AG09309 (cell line): ENCODE measurements around the gene CRNKL1.

Source experiments
- DNase-seq: peaks from one replicate; pipeline ENCODE4 v3.0.0-alpha.2; 2010; ENCODE audit warnings: low read depth
- H3K4me3 ChIP-seq: 2 replicates; pipeline ENCODE4 v1.5.1; 2011; ENCODE audit warnings: mild to moderate bottlenecking, low read depth, low read length, moderate library complexity; ENCODE audit not compliant: control insufficient read depth
- TF ChIP-seq, protein P1 (sequence below): IDR thresholded peaks from 2 replicates; pipeline ENCODE4 v1.5.1; 2011; ENCODE audit warnings: mild to moderate bottlenecking, low read depth, low read length, inconsistent platforms; ENCODE audit not compliant: insufficient read depth, control insufficient read depth; ENCODE audit errors: missing control alignments

Gene CRNKL1

GRCh38 chr20:20037960-20038359 is 14.3 kb downstream of the CRNKL1 start:
- no peak overlapping the region for H3K4me3 ChIP-seq
- TF ChIP-seq, protein P1, sequence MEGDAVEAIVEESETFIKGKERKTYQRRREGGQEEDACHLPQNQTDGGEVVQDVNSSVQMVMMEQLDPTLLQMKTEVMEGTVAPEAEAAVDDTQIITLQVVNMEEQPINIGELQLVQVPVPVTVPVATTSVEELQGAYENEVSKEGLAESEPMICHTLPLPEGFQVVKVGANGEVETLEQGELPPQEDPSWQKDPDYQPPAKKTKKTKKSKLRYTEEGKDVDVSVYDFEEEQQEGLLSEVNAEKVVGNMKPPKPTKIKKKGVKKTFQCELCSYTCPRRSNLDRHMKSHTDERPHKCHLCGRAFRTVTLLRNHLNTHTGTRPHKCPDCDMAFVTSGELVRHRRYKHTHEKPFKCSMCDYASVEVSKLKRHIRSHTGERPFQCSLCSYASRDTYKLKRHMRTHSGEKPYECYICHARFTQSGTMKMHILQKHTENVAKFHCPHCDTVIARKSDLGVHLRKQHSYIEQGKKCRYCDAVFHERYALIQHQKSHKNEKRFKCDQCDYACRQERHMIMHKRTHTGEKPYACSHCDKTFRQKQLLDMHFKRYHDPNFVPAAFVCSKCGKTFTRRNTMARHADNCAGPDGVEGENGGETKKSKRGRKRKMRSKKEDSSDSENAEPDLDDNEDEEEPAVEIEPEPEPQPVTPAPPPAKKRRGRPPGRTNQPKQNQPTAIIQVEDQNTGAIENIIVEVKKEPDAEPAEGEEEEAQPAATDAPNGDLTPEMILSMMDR = no peak
- DNase-seq = peak; percentile 34

DNA sequence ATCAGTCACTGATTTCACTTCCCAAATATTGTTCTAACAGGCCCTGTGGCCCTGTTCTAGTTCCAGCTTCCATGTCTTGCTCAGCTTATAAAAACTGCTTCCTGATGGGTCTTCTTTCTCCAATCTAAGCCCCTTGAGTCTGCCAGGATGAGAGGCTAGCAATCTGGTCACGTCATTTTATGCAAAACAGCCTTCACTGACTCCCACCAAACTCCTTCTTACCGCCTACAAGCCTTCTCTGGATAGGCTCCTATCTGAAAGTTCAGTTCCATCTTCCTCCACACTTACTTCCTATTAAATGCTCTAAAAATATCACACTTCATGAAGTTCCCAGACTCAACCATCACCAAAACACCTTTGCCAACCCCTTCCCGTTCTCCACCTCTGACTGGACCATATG is 15.5 kb downstream of the CRNKL1 start:
- H3K4me3 ChIP-seq = no peak overlapping the region
- no peak for DNase-seq

DNA sequence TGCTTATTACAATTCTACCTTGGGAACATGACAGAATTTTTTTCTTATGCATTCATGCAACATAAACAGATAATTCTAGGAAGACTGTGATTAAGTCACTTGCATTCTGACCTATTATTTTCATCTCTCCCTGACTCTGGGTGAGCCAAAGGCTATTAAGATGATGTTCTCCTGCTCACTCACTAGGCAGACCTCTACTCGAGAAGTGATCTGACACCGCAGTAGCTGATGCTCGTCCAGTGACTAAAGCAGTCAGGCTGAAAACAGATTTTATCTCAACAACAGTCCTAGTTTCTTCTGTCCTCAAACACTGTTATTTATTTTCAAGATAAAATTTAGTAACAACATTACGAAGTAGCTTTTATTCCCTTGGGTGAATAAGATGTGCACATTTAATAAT is 17.8 kb downstream of the CRNKL1 start:
- DNase-seq = no peak
- H3K4me3 ChIP-seq = no peak overlapping the region
- TF ChIP-seq, protein P1 = no peak

More for the DNA sequence above, 15.5 kb downstream of the CRNKL1 start:
- TF ChIP-seq, protein P1 = no peak

DNA sequence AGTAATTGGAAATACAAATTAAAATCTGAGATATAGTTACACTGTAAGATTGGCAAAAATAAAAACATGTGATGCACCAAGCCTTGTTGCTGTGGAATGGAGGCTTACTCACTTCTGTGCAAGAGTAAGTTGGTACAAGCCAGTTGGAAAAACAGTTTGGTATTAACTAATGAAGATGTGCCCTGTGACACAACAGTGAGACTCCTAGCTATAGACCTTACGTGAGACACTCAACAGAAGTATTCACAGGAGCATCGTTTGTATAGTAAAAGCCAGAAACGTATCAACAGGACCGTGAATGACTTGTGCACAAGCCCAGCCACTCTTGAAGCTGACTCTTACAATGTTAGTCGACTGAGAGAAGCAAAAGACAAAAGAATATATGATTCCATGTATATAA is 20.5 kb downstream of the CRNKL1 start:
- TF ChIP-seq, protein P1 = no peak
- no peak overlapping the region for H3K4me3 ChIP-seq
- no peak for DNase-seq

- TF ChIP-seq, protein P1 = no peak
- DNase-seq = no peak
- H3K4me3 ChIP-seq = no peak overlapping the region
Observed at GRCh38 chr20:20027284-20027683, 25.0 kb downstream of the CRNKL1 start.

GRCh38 chr20:20024942-20025341 is 27.3 kb downstream of the CRNKL1 start:
- TF ChIP-seq, protein P1 = no peak

DNA sequence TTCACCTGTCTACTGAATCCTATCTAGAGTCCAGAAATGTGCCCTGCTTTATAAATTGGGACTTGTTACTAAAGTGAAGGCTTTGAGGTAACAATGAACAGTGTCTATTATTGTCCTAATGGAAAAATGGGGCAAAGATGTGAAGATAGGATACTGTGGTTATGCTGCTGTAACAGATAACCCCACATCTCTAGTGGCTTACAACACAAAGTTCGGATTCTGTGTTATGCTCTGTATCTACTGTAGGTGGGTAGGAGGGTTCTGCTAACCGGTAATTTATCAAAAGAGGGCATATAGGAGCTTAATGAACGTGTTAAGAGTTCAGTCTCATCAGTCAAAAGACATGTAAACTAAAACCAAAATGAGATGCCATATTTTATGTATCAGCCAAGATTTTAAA is 28.9 kb downstream of the CRNKL1 start:
- TF ChIP-seq, protein P1 = no peak
- H3K4me3 ChIP-seq = no peak overlapping the region
- DNase-seq = no peak

More at GRCh38 chr20:20024942-20025341, 27.3 kb downstream of the CRNKL1 start:
- no peak for DNase-seq
- H3K4me3 ChIP-seq = no peak overlapping the region
